HG02981 (cell line): ENCODE data around the gene TSTD1.
A peak's percentile ranks its signal among the peaks of the same experiment; 100 is the strongest.
"Not testable (repeated sequence)": the region's sequence is repeated elsewhere in the genome, so short reads cannot be mapped to it uniquely, and the experiment has no call there.

Source experiments
- ATAC-seq: cut with Tn5 transposase; IDR thresholded peaks from one replicate; pipeline ENCODE4 v1.9.1; 2021; ENCODE audit warnings: mild to moderate bottlenecking, moderate library complexity; ENCODE audit not compliant: unreplicated experiment

Gene TSTD1

GRCh38 chr1:161069241-161069640, 30.5 kb upstream of the TSTD1 start:
- no peak for ATAC-seq

- ATAC-seq, result peak; percentile 45
These were observed 29.8 kb upstream of the TSTD1 start for GRCh38 chr1:161068306-161069234.

GRCh38 chr1:161066694-161067093, 27.9 kb upstream of the TSTD1 start:
- ATAC-seq, result no peak

GRCh38 chr1:161065681-161066080, 26.9 kb upstream of the TSTD1 start:
- not testable (repeated sequence) for ATAC-seq

- ATAC-seq, result not testable (repeated sequence)
These were observed 25.2 kb upstream of the TSTD1 start for GRCh38 chr1:161063936-161064335.

GRCh38 chr1:161061419-161061818, 22.7 kb upstream of the TSTD1 start:
- no peak for ATAC-seq

- ATAC-seq, result no peak
These were observed 20.5 kb upstream of the TSTD1 start for GRCh38 chr1:161059293-161059692.

- no peak for ATAC-seq
These were observed 16.0 kb upstream of the TSTD1 start for GRCh38 chr1:161054805-161055204.

GRCh38 chr1:161054232-161054631, 15.5 kb upstream of the TSTD1 start:
- no peak for ATAC-seq

GRCh38 chr1:161052899-161053298, 14.1 kb upstream of the TSTD1 start:
- no peak for ATAC-seq

- ATAC-seq, result no peak
These were observed 12.5 kb upstream of the TSTD1 start for GRCh38 chr1:161051219-161051618.

- ATAC-seq, result no peak
These were observed 10.4 kb upstream of the TSTD1 start for GRCh38 chr1:161048949-161049722.

GRCh38 chr1:161047436-161048420, 9.0 kb upstream of the TSTD1 start:
- ATAC-seq, result no peak

GRCh38 chr1:161046605-161047228, 8.0 kb upstream of the TSTD1 start:
- peak; percentile 36 for ATAC-seq

GRCh38 chr1:161045736-161046604, 7.2 kb upstream of the TSTD1 start, which contains the start of gene USF1:
USF1 (minus strand) TSS chr1:161045977; CDS start chr1:161043275, 2,702 bp downstream.
- ATAC-seq, result peak; percentile 43

- peak; percentile 59 for ATAC-seq
These were observed 6.4 kb upstream of the TSTD1 start for GRCh38 chr1:161044908-161045735.

GRCh38 chr1:161044535-161044907, 5.8 kb upstream of the TSTD1 start:
- ATAC-seq, result no peak

- no peak for ATAC-seq
These were observed 782 bp upstream of the TSTD1 start for GRCh38 chr1:161039546-161039945.
